ENCODE results near the gene KRTAP10-8. TPM values are rescaled to one million over a fixed set of nuclear protein-coding genes. Genes with fewer than 3 reads are reported as not detected.
A peak's percentile ranks its signal among the peaks of the same experiment; 100 is the strongest.

KRTAP10-8 gene
- total and polyA plus RNA-seq, 2 donors from 2014 or later: not detected

DNA sequence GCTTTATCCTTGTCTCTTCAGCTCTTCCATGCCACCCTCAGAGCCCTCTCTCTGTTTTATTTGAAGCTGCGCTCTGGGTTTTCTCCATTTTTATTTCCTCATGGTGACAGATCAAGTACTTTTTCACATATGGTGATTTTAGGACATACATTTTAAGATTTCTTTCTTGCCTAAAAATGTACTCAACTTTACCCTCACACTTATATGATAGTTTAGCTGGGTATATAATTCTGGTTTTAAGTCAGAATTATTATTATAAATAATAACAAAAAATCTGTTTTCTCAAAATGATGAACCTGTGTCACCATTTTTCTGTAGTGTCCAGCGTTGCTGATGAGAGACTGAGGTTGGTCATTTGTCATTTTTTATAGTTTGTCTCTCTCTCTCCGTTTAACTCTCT is 30.7 kb upstream of the KRTAP10-8 start:
- FAIRE-seq: no peak
- no peak for DNase-seq

DNA sequence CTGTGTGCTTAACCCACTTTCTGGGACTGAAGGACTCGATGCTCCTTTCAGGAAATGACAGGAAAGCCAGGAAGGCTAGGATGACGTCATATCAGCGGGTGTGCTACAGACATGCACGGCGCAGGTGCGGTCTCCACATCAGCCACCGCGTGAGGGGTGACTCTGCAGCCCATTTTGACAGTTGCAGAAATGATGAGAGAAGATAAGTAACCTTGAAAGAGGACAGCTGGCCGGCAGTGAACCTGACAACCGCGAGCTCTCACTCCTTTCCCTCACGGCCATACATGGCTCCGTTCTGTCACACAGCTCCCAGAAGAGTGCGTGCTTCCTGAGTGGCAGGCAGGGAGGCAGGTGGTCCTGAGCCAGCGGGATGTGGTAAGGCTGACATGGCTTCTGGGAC is 29.8 kb upstream of the KRTAP10-8 start:
- intact Hi-C loops (cut with DNase I): no loop called here
- Histone ChIP-seq H3K4me1 (ENCODE audit: control insufficient read depth in 2 of 3, insufficient read depth in 2 of 3, low read depth in 1 of 3, low read length in 3 of 3) (no peaks in the 10 kb centered on the region), H3K36me3 (ENCODE audit: control insufficient read depth in 2 of 3, insufficient read depth in 3 of 3, low read length in 3 of 3) (no peaks in the 10 kb centered on the region), H3K9ac (ENCODE audit: low read length in 3 of 3) (no peak overlapping the region), H3K9me3 (ENCODE audit: control insufficient read depth in 2 of 3, insufficient read depth in 1 of 3, low read length in 3 of 3) (peaks cover 0 to 5% (median 4%) of the 10 kb centered on the region in 3 donors), H3K27ac (ENCODE audit: low read depth in 2 of 2, low read length in 2 of 2) (no peak overlapping the region), H3K4me3 (ENCODE audit: low read length in 3 of 3) (no peak overlapping the region), H3K27me3 (ENCODE audit: control insufficient read depth, insufficient read depth, low read length) (no peaks in the 10 kb centered on the region)
- TF ChIP-seq, protein P1, sequence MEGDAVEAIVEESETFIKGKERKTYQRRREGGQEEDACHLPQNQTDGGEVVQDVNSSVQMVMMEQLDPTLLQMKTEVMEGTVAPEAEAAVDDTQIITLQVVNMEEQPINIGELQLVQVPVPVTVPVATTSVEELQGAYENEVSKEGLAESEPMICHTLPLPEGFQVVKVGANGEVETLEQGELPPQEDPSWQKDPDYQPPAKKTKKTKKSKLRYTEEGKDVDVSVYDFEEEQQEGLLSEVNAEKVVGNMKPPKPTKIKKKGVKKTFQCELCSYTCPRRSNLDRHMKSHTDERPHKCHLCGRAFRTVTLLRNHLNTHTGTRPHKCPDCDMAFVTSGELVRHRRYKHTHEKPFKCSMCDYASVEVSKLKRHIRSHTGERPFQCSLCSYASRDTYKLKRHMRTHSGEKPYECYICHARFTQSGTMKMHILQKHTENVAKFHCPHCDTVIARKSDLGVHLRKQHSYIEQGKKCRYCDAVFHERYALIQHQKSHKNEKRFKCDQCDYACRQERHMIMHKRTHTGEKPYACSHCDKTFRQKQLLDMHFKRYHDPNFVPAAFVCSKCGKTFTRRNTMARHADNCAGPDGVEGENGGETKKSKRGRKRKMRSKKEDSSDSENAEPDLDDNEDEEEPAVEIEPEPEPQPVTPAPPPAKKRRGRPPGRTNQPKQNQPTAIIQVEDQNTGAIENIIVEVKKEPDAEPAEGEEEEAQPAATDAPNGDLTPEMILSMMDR (IDR thresholded peaks at IDR 0.05; ENCODE audit: borderline replicate concordance, extremely low read depth, insufficient read depth): no peak
- no peak for DNase-seq
- no peak for FAIRE-seq

More for the DNA sequence above, 30.7 kb upstream of the KRTAP10-8 start:
- no peak overlapping the region for H3K9ac ChIP-seq (ENCODE audit: low read length in 3 of 3)
- no peaks in the 10 kb centered on the region for H3K4me1 ChIP-seq (ENCODE audit: control insufficient read depth in 2 of 3, insufficient read depth in 2 of 3, low read depth in 1 of 3, low read length in 3 of 3)
- TF ChIP-seq, protein P1 (IDR thresholded peaks at IDR 0.05; ENCODE audit: borderline replicate concordance, extremely low read depth, insufficient read depth): no peak
- no peaks in the 10 kb centered on the region for H3K36me3 ChIP-seq (ENCODE audit: control insufficient read depth in 2 of 3, insufficient read depth in 3 of 3, low read length in 3 of 3)
- no peak overlapping the region for H3K4me3 ChIP-seq (ENCODE audit: low read length in 3 of 3)
- intact Hi-C loops (cut with DNase I): no loop called here
- no peak overlapping the region for H3K27ac ChIP-seq (ENCODE audit: low read depth in 2 of 2, low read length in 2 of 2)
- H3K27me3 ChIP-seq (ENCODE audit: control insufficient read depth, insufficient read depth, low read length): no peaks in the 10 kb centered on the region
- peaks cover 0 to 10% (median 4%) of the 10 kb centered on the region in 3 donors for H3K9me3 ChIP-seq (ENCODE audit: control insufficient read depth in 2 of 3, insufficient read depth in 1 of 3, low read length in 3 of 3)

DNA sequence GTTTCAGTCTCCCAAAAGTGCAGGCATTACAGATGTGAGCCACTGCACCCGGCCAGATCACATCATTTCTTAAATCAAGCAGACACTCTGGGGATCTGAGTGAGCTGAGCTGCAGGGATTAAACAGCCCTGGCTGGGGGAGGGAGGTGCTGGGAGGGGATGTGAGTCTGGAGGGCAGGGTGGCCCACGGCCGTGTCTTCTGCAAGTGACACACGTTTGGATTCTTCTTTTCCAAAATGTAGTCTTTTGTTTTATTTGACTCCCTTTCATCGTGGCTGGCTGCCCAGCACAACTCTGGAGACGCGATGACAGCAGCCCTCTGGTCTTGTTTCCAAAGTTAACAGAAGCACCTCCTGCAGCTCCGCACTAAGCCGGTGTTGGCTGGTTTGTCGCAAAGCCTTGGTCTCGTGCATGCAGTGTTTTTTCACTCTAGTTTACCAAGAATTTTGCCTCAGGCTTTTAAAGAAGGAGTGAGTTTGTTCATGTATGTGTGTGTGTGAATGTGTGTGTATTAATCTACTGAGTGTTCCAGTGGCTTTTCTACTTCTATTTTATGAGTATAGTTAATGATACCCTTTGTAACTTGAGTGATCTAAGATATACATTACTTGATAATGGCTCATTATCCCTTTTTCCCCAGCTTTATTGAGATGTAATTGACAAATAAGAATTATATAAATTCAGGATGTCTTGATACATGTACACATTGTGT is 28.6 kb upstream of the KRTAP10-8 start:
- DNase-seq (peak in 3 of 5 donors; percentile 57 to 78 (median 61)), FAIRE-seq (no peak)
- H3K9ac ChIP-seq (ENCODE audit: low read length in 3 of 3): no peak overlapping the region
- no peak overlapping the region for H3K4me3 ChIP-seq (ENCODE audit: low read length in 3 of 3)
- no peaks in the 10 kb centered on the region for H3K36me3 ChIP-seq (ENCODE audit: control insufficient read depth in 2 of 3, insufficient read depth in 3 of 3, low read length in 3 of 3)
- H3K27me3 ChIP-seq (ENCODE audit: control insufficient read depth, insufficient read depth, low read length): no peaks in the 10 kb centered on the region
- peaks cover 0 to 2% (median 0%) of the 10 kb centered on the region in 3 donors for H3K9me3 ChIP-seq (ENCODE audit: control insufficient read depth in 2 of 3, insufficient read depth in 1 of 3, low read length in 3 of 3)
- intact Hi-C loops (cut with DNase I): no loop called here
- H3K4me1 ChIP-seq (ENCODE audit: control insufficient read depth in 2 of 3, insufficient read depth in 2 of 3, low read depth in 1 of 3, low read length in 3 of 3): no peaks in the 10 kb centered on the region
- TF ChIP-seq, protein P1 (IDR thresholded peaks at IDR 0.05; ENCODE audit: borderline replicate concordance, extremely low read depth, insufficient read depth): no peak
- no peak overlapping the region for H3K27ac ChIP-seq (ENCODE audit: low read depth in 2 of 2, low read length in 2 of 2)

Data from kidney (tissue), 14 donors.